ENCODE results near the gene CYP4F22. TPM values are rescaled to one million over a fixed set of nuclear protein-coding genes. Genes with fewer than 3 reads are reported as not detected.
"Not testable (repeated sequence)": the region's sequence is repeated elsewhere in the genome, so short reads cannot be mapped to it uniquely, and the experiment has no call there.

Gene CYP4F22
- total and polyA plus RNA-seq, 4 experiments from 2014 or later = 0.44 to 1.7 (median 0.84) TPM

- Histone ChIP-seq H3K4me1 (ENCODE audit: insufficient read depth, low read length) (peaks cover 16% of the 10 kb centered on the region), H3K36me3 (ENCODE audit: insufficient read depth, low read length) (no peaks in the 10 kb centered on the region), H3K27me3 (ENCODE audit: insufficient read depth, low read length) (peaks cover 5% of the 10 kb centered on the region), H3K4me3 (ENCODE audit: low read length in 2 of 2) (no peak overlapping the region), H3K27ac (ENCODE audit: low read depth, low read length) (no peak overlapping the region), H3K9me3 (ENCODE audit: control insufficient read depth in 1 of 2, low read length in 2 of 2) (no peaks in the 10 kb centered on the region)
- POLR2A ChIA-PET (ENCODE audit: partially characterized antibody) = interaction anchor here (0.6 to 1.5 kb wide), 4 partner anchors 36 to 46 kb away, joined by 3 to 4 read pairs (median 3); partner anchors contain the start of gene RASAL3
- DNase-seq = no peak
- peaks cover 0 to 2% (median 0%) of the 10 kb centered on the region in 8 donors for H3K9me3 Mint-ChIP-seq
- peak overlapping the region; percentile 36 to 85 (median 66) for H3K4me3 Mint-ChIP-seq
- H3K27ac Mint-ChIP-seq = peak overlapping the region in 6 of 7 donors; percentile 5 to 78 (median 26)
- CTCF ChIA-PET (ENCODE audit: partially characterized antibody) = interaction anchor here (0.8 to 1.1 kb wide), 2 partner anchors 40 to 48 kb away, joined by 3 read pairs; no protein-coding TSS in a partner anchor
- peaks cover 13 to 26% (median 18%) of the 10 kb centered on the region in 4 donors for H3K4me1 Mint-ChIP-seq
- H3K27me3 Mint-ChIP-seq = peaks cover 1 to 3% of the 10 kb centered on the region in 2 donors
- intact Hi-C loops (cut with micrococcal nuclease) = no loop called here
- H3K36me3 Mint-ChIP-seq = no peaks in the 10 kb centered on the region
These were observed 974 bp upstream of the CYP4F22 start for GRCh38 chr19:15507068-15508034.

- Histone ChIP-seq H3K36me3 (ENCODE audit: insufficient read depth, low read length) (no peaks in the 10 kb centered on the region), H3K4me1 (ENCODE audit: insufficient read depth, low read length) (peaks cover 36% of the 10 kb centered on the region), H3K9me3 (ENCODE audit: control insufficient read depth in 1 of 2, low read length in 2 of 2) (no peaks in the 10 kb centered on the region), H3K27ac (ENCODE audit: low read depth, low read length) (no peak overlapping the region), H3K27me3 (ENCODE audit: insufficient read depth, low read length) (peaks cover 5% of the 10 kb centered on the region), H3K4me3 (ENCODE audit: low read length in 2 of 2) (no peak overlapping the region)
- Mint-ChIP-seq H3K4me1 (peaks cover 23 to 51% (median 29%) of the 10 kb centered on the region in 4 donors), H3K4me3 (no peak overlapping the region), H3K27me3 (peaks cover 1 to 3% of the 10 kb centered on the region in 2 donors), H3K27ac (no peak overlapping the region), H3K36me3 (peaks cover 1 to 5% of the 10 kb centered on the region in 2 donors), H3K9me3 (peaks cover 0 to 10% (median 5%) of the 10 kb centered on the region in 8 donors)
- no peak for DNase-seq
- POLR2A ChIA-PET (ENCODE audit: partially characterized antibody) = interaction anchor here (0.6 to 4.1 kb wide), 3 partner anchors 44 to 51 kb away, joined by 3 to 36 read pairs (median 11); partner anchors contain the start of gene RASAL3
- CTCF ChIA-PET (ENCODE audit: partially characterized antibody) = interaction anchor here (1.7 kb wide), 1 partner anchor 93 kb away, joined by 3 read pairs; no protein-coding TSS in a partner anchor
- intact Hi-C loops (cut with micrococcal nuclease) = loop anchor here (5.0 kb wide), 1 partner anchor 45 kb away; no protein-coding TSS in a partner anchor
These were observed 3.5 kb downstream of the CYP4F22 start for GRCh38 chr19:15511671-15512424.

- H3K36me3 Mint-ChIP-seq; H3K9me3 ChIP-seq (ENCODE audit: control insufficient read depth in 1 of 2, low read length in 2 of 2); H3K36me3 ChIP-seq (ENCODE audit: insufficient read depth, low read length); DNase-seq; intact Hi-C loops (cut with micrococcal nuclease); H3K27me3 Mint-ChIP-seq; H3K27me3 ChIP-seq (ENCODE audit: insufficient read depth, low read length): not testable (repeated sequence)
- H3K4me3 Mint-ChIP-seq = peak overlapping the region in 7 of 8 donors; percentile 78 to 91 (median 81)
- H3K4me1 Mint-ChIP-seq = peaks cover 14 to 41% (median 23%) of the 10 kb centered on the region in 4 donors
- ChIA-PET POLR2A (ENCODE audit: partially characterized antibody) (interaction anchor here (0.6 to 4.1 kb wide), 12 partner anchors 12 to 321 kb away, joined by 3 to 36 read pairs (median 6); partner anchors contain the start of genes AKAP8, AKAP8L and RASAL3), CTCF (ENCODE audit: partially characterized antibody) (interaction anchor here (1.0 to 2.0 kb wide), 5 partner anchors 36 to 96 kb away, joined by 4 to 8 read pairs (median 5); partner anchors contain the start of gene AKAP8L)
- H3K9me3 Mint-ChIP-seq = peaks cover 0 to 18% (median 9%) of the 10 kb centered on the region in 8 donors
- H3K4me1 ChIP-seq (ENCODE audit: insufficient read depth, low read length) = peaks cover 19% of the 10 kb centered on the region
- H3K27ac Mint-ChIP-seq = peak overlapping the region; percentile 85 to 97 (median 96)
- peak overlapping the region in 1 of 2 donors; percentile 6 for H3K4me3 ChIP-seq (ENCODE audit: low read length in 2 of 2)
- H3K27ac ChIP-seq (ENCODE audit: low read depth, low read length) = peak overlapping the region; percentile 21
These were observed 6.9 kb downstream of the CYP4F22 start for GRCh38 chr19:15515227-15515625.

- H3K36me3 Mint-ChIP-seq = peaks cover 1 to 9% of the 10 kb centered on the region in 2 donors
- no peaks in the 10 kb centered on the region for H3K27me3 Mint-ChIP-seq
These were observed 8.0 kb downstream of the CYP4F22 start for GRCh38 chr19:15516363-15516762.

GRCh38 chr19:15517778-15518177 is 9.5 kb downstream of the CYP4F22 start:
- no peak overlapping the region for H3K27ac ChIP-seq (ENCODE audit: low read depth, low read length)
- ChIA-PET POLR2A (ENCODE audit: partially characterized antibody) (no interaction called here), CTCF (ENCODE audit: partially characterized antibody) (interaction anchor here (0.7 kb wide), 1 partner anchor 37 kb away, joined by 3 read pairs; no protein-coding TSS in a partner anchor)
- intact Hi-C loops (cut with micrococcal nuclease) = no loop called here
- peaks cover 19% of the 10 kb centered on the region for H3K4me1 ChIP-seq (ENCODE audit: insufficient read depth, low read length)
- H3K4me3 Mint-ChIP-seq = peak overlapping the region in 1 of 8 donors; percentile 54
- H3K27me3 Mint-ChIP-seq = no peaks in the 10 kb centered on the region
- no peak overlapping the region for H3K4me3 ChIP-seq (ENCODE audit: low read length in 2 of 2)
- H3K9me3 ChIP-seq (ENCODE audit: control insufficient read depth in 1 of 2, low read length in 2 of 2) = no peaks in the 10 kb centered on the region
- no peak for DNase-seq
- no peaks in the 10 kb centered on the region for H3K36me3 ChIP-seq (ENCODE audit: insufficient read depth, low read length)
- H3K4me1 Mint-ChIP-seq = peaks cover 13 to 37% (median 22%) of the 10 kb centered on the region in 4 donors
- H3K27ac Mint-ChIP-seq = peak overlapping the region in 2 of 7 donors; percentile 31 to 64
- peaks cover 1 to 9% of the 10 kb centered on the region in 2 donors for H3K36me3 Mint-ChIP-seq
- H3K9me3 Mint-ChIP-seq = peaks cover 0 to 18% (median 9%) of the 10 kb centered on the region in 8 donors
- no peaks in the 10 kb centered on the region for H3K27me3 ChIP-seq (ENCODE audit: insufficient read depth, low read length)

More at GRCh38 chr19:15516363-15516762, 8.0 kb downstream of the CYP4F22 start:
- H3K27me3 ChIP-seq (ENCODE audit: insufficient read depth, low read length) = no peaks in the 10 kb centered on the region
- intact Hi-C loops (cut with micrococcal nuclease) = no loop called here
- Mint-ChIP-seq H3K4me1 (peaks cover 13 to 37% (median 22%) of the 10 kb centered on the region in 4 donors), H3K27ac (peak overlapping the region in 4 of 7 donors; percentile 46 to 77 (median 53)), H3K4me3 (no peak overlapping the region), H3K9me3 (peaks cover 0 to 18% (median 9%) of the 10 kb centered on the region in 8 donors)
- no peaks in the 10 kb centered on the region for H3K36me3 ChIP-seq (ENCODE audit: insufficient read depth, low read length)
- H3K4me1 ChIP-seq (ENCODE audit: insufficient read depth, low read length) = peaks cover 19% of the 10 kb centered on the region
- ChIA-PET POLR2A (ENCODE audit: partially characterized antibody) (no interaction called here), CTCF (ENCODE audit: partially characterized antibody) (no interaction called here)
- H3K4me3 ChIP-seq (ENCODE audit: low read length in 2 of 2) = no peak overlapping the region
- no peak for DNase-seq
- no peaks in the 10 kb centered on the region for H3K9me3 ChIP-seq (ENCODE audit: control insufficient read depth in 1 of 2, low read length in 2 of 2)
- no peak overlapping the region for H3K27ac ChIP-seq (ENCODE audit: low read depth, low read length)

GRCh38 chr19:15519433-15519976 is 11.2 kb downstream of the CYP4F22 start:
- no peak overlapping the region for H3K27ac ChIP-seq (ENCODE audit: low read depth, low read length)
- ChIA-PET CTCF (ENCODE audit: partially characterized antibody) (no interaction called here), POLR2A (ENCODE audit: partially characterized antibody) (no interaction called here)
- Mint-ChIP-seq H3K9me3 (peaks cover 0 to 18% (median 9%) of the 10 kb centered on the region in 8 donors), H3K4me1 (peaks cover 12 to 27% (median 20%) of the 10 kb centered on the region in 4 donors), H3K4me3 (no peak overlapping the region), H3K27me3 (no peaks in the 10 kb centered on the region), H3K27ac (no peak overlapping the region), H3K36me3 (peaks cover 1 to 9% of the 10 kb centered on the region in 2 donors)
- no peak for DNase-seq
- H3K4me1 ChIP-seq (ENCODE audit: insufficient read depth, low read length) = peaks cover 10% of the 10 kb centered on the region
- H3K27me3 ChIP-seq (ENCODE audit: insufficient read depth, low read length) = no peaks in the 10 kb centered on the region
- no peaks in the 10 kb centered on the region for H3K9me3 ChIP-seq (ENCODE audit: control insufficient read depth in 1 of 2, low read length in 2 of 2)
- H3K36me3 ChIP-seq (ENCODE audit: insufficient read depth, low read length) = no peaks in the 10 kb centered on the region
- intact Hi-C loops (cut with micrococcal nuclease) = no loop called here
- no peak overlapping the region for H3K4me3 ChIP-seq (ENCODE audit: low read length in 2 of 2)

All from CD4-positive, alpha-beta memory T cell (primary cell).